Caco-2 (cell line): Measurements from ENCODE around the gene SIGLEC15. TPM values are rescaled to one million over a fixed set of nuclear protein-coding genes. Genes with fewer than 3 reads are reported as not detected.

ENCODE experiments used
- BruUV-seq: library from RNA; stranded (reverse); fragments of 400-500 nt; replicated peaks from 2 replicates; lab custom pipeline; 2021; lab: Mats Ljungman, UMichigan
- CTCF ChIA-PET: fragments of 300-600 bp; sonication (Branson Sonifier 250); formaldehyde crosslinking; loops from one replicate; lab custom pipeline; 2022; ENCODE audit warnings: antibody characterized with exemption; lab: Charles Lee
- POLR2A ChIA-PET: fragments of 300-600 bp; sonication (Branson Sonifier 250); formaldehyde crosslinking; loops from one replicate; lab custom pipeline; 2022; ENCODE audit warnings: antibody characterized with exemption; lab: Charles Lee
- DNase-seq, 2 experiments: peaks; one replicate each; pipeline versions ENCODE4 v3.0.0 to v3.0.0-alpha.2; 2020 to 2022
- H3K27me3 ChIP-seq: replicated peaks from 2 replicates; pipeline ENCODE4 v1.6.0; 2011; ENCODE audit warnings: low read length; ENCODE audit not compliant: control insufficient read depth, insufficient read depth
- H3K36me3 ChIP-seq: 2 replicates; pipeline ENCODE4 v1.5.1; 2011; ENCODE audit warnings: low read length; ENCODE audit not compliant: control insufficient read depth, insufficient read depth
- H3K4me1 ChIP-seq: fragments of 250-450 bp; sonication (Bioruptor Pico); 2 replicates; pipeline ENCODE4 v1.5.1; 2020; ENCODE audit warnings: mild to moderate bottlenecking
- H3K4me3 ChIP-seq: 2 replicates; pipeline ENCODE4 v1.5.1; 2011; ENCODE audit warnings: low read depth, mild to moderate bottlenecking, control low read depth, low read length
- H3K9me3 ChIP-seq: fragments of 250-450 bp; sonication (Bioruptor Pico); 2 replicates; pipeline ENCODE4 v1.5.1; 2020; ENCODE audit warnings: mild to moderate bottlenecking, moderate library complexity
- H3K27ac Mint-ChIP-seq: one replicate; pipeline ENCODE4 v1.8.0; 2022; ENCODE audit warnings: mixed read lengths; ENCODE audit not compliant: unreplicated experiment
- H3K27me3 Mint-ChIP-seq: one replicate; pipeline ENCODE4 v1.8.0; 2022; ENCODE audit warnings: mixed read lengths; ENCODE audit not compliant: insufficient read depth, unreplicated experiment
- H3K36me3 Mint-ChIP-seq: one replicate; pipeline ENCODE4 v1.8.0; 2022; ENCODE audit warnings: mild to moderate bottlenecking, mixed read lengths; ENCODE audit not compliant: insufficient read depth, unreplicated experiment
- H3K4me1 Mint-ChIP-seq: one replicate; pipeline ENCODE4 v1.8.0; 2022; ENCODE audit warnings: low read depth, mixed read lengths; ENCODE audit not compliant: unreplicated experiment
- H3K4me3 Mint-ChIP-seq: one replicate; pipeline ENCODE4 v1.8.0; 2022; ENCODE audit warnings: mild to moderate bottlenecking, moderate library complexity, mixed read lengths; ENCODE audit not compliant: unreplicated experiment
- H3K9me3 Mint-ChIP-seq: one replicate; pipeline ENCODE4 v1.8.0; 2022; ENCODE audit warnings: mixed read lengths; ENCODE audit not compliant: unreplicated experiment
- CTCF ChIP-seq, 2 experiments: fragments of 200-600 bp in 1 of 2; IDR thresholded peaks; 1 replicate in 1 of 2; 2 replicates in 1 of 2; pipeline versions ENCODE4 v1.5.1 to v1.8.0; 2011 to 2022; ENCODE audit warnings: antibody characterized with exemption in 1 of 2, control low read depth in 1 of 2, inconsistent platforms in 1 of 2, low read depth in 1 of 2, low read length in 1 of 2, mild to moderate bottlenecking in 1 of 2, moderate library complexity in 1 of 2; ENCODE audit not compliant: insufficient read depth in 1 of 2, severe bottlenecking in 1 of 2, unreplicated experiment in 1 of 2
- intact Hi-C: fragments of 100-400 bp; cut with micrococcal nuclease; formaldehyde crosslinking; loops from one replicate; pipeline ENCODE4 v1.10.0; 2022; ENCODE audit not compliant: unreplicated experiment
- total RNA-seq: library from RNA; stranded (reverse); gene quantifications from 2 replicates; pipeline ENCODE4 v1.2.3, GENCODE V29; 2022

SIGLEC15 gene
- total RNA-seq, 1 experiment from 2014 or later, result not detected

DNA sequence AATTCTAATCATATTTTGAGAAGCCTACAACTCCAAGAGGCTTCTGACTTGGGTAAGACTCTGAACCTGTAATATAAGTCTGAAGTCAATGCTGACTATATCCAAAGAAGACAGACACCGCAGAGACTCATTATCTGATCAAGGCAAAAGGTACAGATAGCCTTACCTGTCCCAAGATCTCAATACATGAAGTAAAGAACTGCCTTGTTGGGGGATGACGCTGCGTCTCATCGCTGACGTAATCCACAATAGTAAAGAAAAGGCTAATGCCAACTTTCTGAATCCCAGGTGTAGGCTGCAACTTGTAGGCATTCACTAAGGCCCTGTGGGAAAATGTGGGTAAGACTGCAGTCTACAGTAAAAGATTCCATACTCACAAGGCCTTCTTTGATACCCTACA lies 62.1 kb downstream of the SIGLEC15 start:
- Histone ChIP-seq H3K36me3 (no peaks in the 10 kb centered on the region), H3K9me3 (no peaks in the 10 kb centered on the region), H3K4me3 (no peak overlapping the region), H3K27me3 (no peaks in the 10 kb centered on the region), H3K4me1 (no peaks in the 10 kb centered on the region)
- CTCF ChIA-PET, result no interaction called here
- H3K36me3 Mint-ChIP-seq, result no peaks in the 10 kb centered on the region
- DNase-seq, result no peak
- no peaks in the 10 kb centered on the region for H3K9me3 Mint-ChIP-seq
- TF ChIP-seq CTCF (IDR thresholded peaks at IDR 0.05; ENCODE audit: insufficient read depth in 1 of 2, low read depth in 1 of 2, low read length in 1 of 2, severe bottlenecking in 1 of 2, unreplicated experiment in 1 of 2), result no peak
- no TSS peak for BruUV-seq
- no peaks in the 10 kb centered on the region for H3K4me1 Mint-ChIP-seq
- POLR2A ChIA-PET, result no interaction called here
- no peak overlapping the region for H3K27ac Mint-ChIP-seq
- H3K4me3 Mint-ChIP-seq, result no peak overlapping the region
- intact Hi-C loops, result no loop called here
- no peaks in the 10 kb centered on the region for H3K27me3 Mint-ChIP-seq

- intact Hi-C loops, result no loop called here
- Histone ChIP-seq H3K4me1 (no peaks in the 10 kb centered on the region), H3K27me3 (no peaks in the 10 kb centered on the region), H3K36me3 (no peaks in the 10 kb centered on the region), H3K9me3 (no peaks in the 10 kb centered on the region), H3K4me3 (no peak overlapping the region)
- no peak for DNase-seq
- no peaks in the 10 kb centered on the region for H3K9me3 Mint-ChIP-seq
- H3K4me3 Mint-ChIP-seq, result no peak overlapping the region
- ChIA-PET CTCF (no interaction called here), POLR2A (no interaction called here)
- BruUV-seq, result no TSS peak
- TF ChIP-seq CTCF (IDR thresholded peaks at IDR 0.05; ENCODE audit: insufficient read depth in 1 of 2, low read depth in 1 of 2, low read length in 1 of 2, severe bottlenecking in 1 of 2, unreplicated experiment in 1 of 2), result no peak
- no peaks in the 10 kb centered on the region for H3K4me1 Mint-ChIP-seq
- no peak overlapping the region for H3K27ac Mint-ChIP-seq
- no peaks in the 10 kb centered on the region for H3K27me3 Mint-ChIP-seq
- no peaks in the 10 kb centered on the region for H3K36me3 Mint-ChIP-seq
These were observed 64.1 kb downstream of the SIGLEC15 start for GRCh38 chr18:45889419-45890064.

- no peaks in the 10 kb centered on the region for H3K9me3 Mint-ChIP-seq
- H3K27me3 Mint-ChIP-seq, result no peaks in the 10 kb centered on the region
- Histone ChIP-seq H3K27me3 (no peaks in the 10 kb centered on the region), H3K4me1 (no peaks in the 10 kb centered on the region), H3K9me3 (no peaks in the 10 kb centered on the region), H3K4me3 (no peak overlapping the region), H3K36me3 (no peaks in the 10 kb centered on the region)
- no peak for TF ChIP-seq CTCF (IDR thresholded peaks at IDR 0.05; ENCODE audit: insufficient read depth in 1 of 2, low read depth in 1 of 2, low read length in 1 of 2, severe bottlenecking in 1 of 2, unreplicated experiment in 1 of 2)
- H3K27ac Mint-ChIP-seq, result no peak overlapping the region
- intact Hi-C loops, result no loop called here
- H3K4me1 Mint-ChIP-seq, result no peaks in the 10 kb centered on the region
- CTCF ChIA-PET, result no interaction called here
- POLR2A ChIA-PET, result no interaction called here
- DNase-seq, result no peak
- H3K4me3 Mint-ChIP-seq, result no peak overlapping the region
- no TSS peak for BruUV-seq
- no peaks in the 10 kb centered on the region for H3K36me3 Mint-ChIP-seq
These were observed 65.1 kb downstream of the SIGLEC15 start for GRCh38 chr18:45890606-45891005.
